Natural killer cell (primary cell): Measurements from ENCODE around the gene ERVH48-1. TPM values are rescaled to one million over a fixed set of nuclear protein-coding genes. Genes with fewer than 3 reads are reported as not detected.
A peak's percentile ranks its signal among the peaks of the same experiment; 100 is the strongest.
"Not testable (repeated sequence)": the region's sequence is repeated elsewhere in the genome, so short reads cannot be mapped to it uniquely, and the experiment has no call there.

Experiments used
- ATAC-seq, 3 donors: fragments of 150-1000 bp in 2 of 3; fragments of 200-7000 bp in 1 of 3; cut with Tn5 transposase; 1 replicate in 1 of 3; 2 replicates in 2 of 3; pipeline ENCODE4 v1.10.0; 2021; ENCODE audit warnings: mild to moderate bottlenecking in 2 of 3, moderate library complexity in 2 of 3
- DNase-seq, 2 donors: peaks; one replicate each; pipeline versions ENCODE4 v3.0.0 to v3.0.0-alpha.2; 2013 to 2021; ENCODE audit warnings: mixed read lengths in 1 of 2
- H3K27ac ChIP-seq: one replicate; pipeline ENCODE4 v1.5.1; 2013; ENCODE audit warnings: mild to moderate bottlenecking, low read length
- H3K27me3 ChIP-seq: one replicate; pipeline ENCODE4 v1.6.1; 2013; ENCODE audit warnings: low read length; ENCODE audit not compliant: control insufficient read depth, insufficient read depth
- H3K36me3 ChIP-seq: one replicate; pipeline ENCODE4 v1.6.1; 2013; ENCODE audit warnings: low read length; ENCODE audit not compliant: control insufficient read depth, insufficient read depth
- H3K4me1 ChIP-seq: one replicate; pipeline ENCODE4 v1.6.1; 2013; ENCODE audit warnings: low read length; ENCODE audit not compliant: control insufficient read depth, insufficient read depth
- H3K4me3 ChIP-seq: one replicate; pipeline ENCODE4 v1.5.1; 2013; ENCODE audit warnings: low read length
- H3K9me3 ChIP-seq: one replicate; pipeline ENCODE4 v1.6.1; 2013; ENCODE audit warnings: low read length; ENCODE audit not compliant: control insufficient read depth, insufficient read depth
- H3K27ac Mint-ChIP-seq, 2 donors: one replicate each; pipeline ENCODE4 v1.8.0; 2022; ENCODE audit warnings: mild to moderate bottlenecking in 2 of 2, mixed read lengths in 2 of 2, moderate library complexity in 1 of 2
- H3K27me3 Mint-ChIP-seq, 2 donors: one replicate each; pipeline ENCODE4 v1.8.0; 2022; ENCODE audit warnings: low read depth in 2 of 2, mixed read lengths in 2 of 2
- H3K36me3 Mint-ChIP-seq: one replicate; pipeline ENCODE4 v1.8.0; 2022; ENCODE audit warnings: mixed read lengths
- H3K4me1 Mint-ChIP-seq, 2 donors: one replicate each; pipeline ENCODE4 v1.8.0; 2022; ENCODE audit warnings: mixed read lengths in 2 of 2
- H3K4me3 Mint-ChIP-seq: one replicate; pipeline ENCODE4 v1.8.0; 2022; ENCODE audit warnings: mild to moderate bottlenecking, moderate library complexity, mixed read lengths
- H3K9me3 Mint-ChIP-seq, 2 donors: one replicate each; pipeline ENCODE4 v1.8.0; 2022; ENCODE audit warnings: mixed read lengths in 2 of 2
- WGBS: methylation state at CpG from one replicate; pipeline ENCODE4 v1.1.7; 2013; ENCODE audit warnings: missing lambda C conversion rate; ENCODE audit not compliant: insufficient coverage; 5-methylcytosine and 5-hydroxymethylcytosine counted together
- intact Hi-C: fragments of 100-400 bp; cut with micrococcal nuclease; formaldehyde crosslinking; loops from one replicate; pipeline ENCODE4 v1.14.2; 2022
- total RNA-seq, 4 donors: library from RNA; stranded (reverse); fragments of 120-200 nt in 1 of 4; gene quantifications; one replicate each; pipeline versions ENCODE4 v1.2.3 to v1.2.4, GENCODE V29; 2013 to 2022
- TF ChIP-seq, protein P1 (sequence below): fragments of 200-600 bp; IDR thresholded peaks from one replicate; pipeline ENCODE4 v1.8.0; 2022; ENCODE audit warnings: antibody characterized with exemption

ERVH48-1 gene
- total RNA-seq, 3 donors from 2014 or later (not counting 1 experiment from before 2014, with no cell fraction given) = not detected

DNA sequence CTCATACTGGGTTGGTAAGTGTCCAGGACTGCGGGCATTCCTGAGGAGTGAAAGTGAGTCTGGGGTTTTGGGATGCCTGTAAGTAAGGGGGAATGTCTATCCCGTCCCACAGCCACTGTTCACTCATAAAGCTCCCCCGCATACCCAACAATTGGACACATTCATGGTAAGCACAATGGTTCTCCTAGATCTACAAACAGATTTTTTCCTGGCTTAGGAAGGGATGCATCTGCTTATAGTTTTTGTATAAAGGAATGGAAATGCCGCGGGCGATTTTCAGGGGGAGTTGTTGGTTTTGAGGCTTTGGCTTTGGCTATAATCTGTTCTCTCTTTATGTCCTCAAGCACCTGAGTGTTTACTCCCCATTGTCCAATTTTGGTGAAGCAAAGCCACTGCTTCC is 7.1 kb downstream of the ERVH48-1 start:
- DNase-seq (no peak), ATAC-seq (no peak)
- intact Hi-C loops = no loop called here
- TF ChIP-seq, protein P1, sequence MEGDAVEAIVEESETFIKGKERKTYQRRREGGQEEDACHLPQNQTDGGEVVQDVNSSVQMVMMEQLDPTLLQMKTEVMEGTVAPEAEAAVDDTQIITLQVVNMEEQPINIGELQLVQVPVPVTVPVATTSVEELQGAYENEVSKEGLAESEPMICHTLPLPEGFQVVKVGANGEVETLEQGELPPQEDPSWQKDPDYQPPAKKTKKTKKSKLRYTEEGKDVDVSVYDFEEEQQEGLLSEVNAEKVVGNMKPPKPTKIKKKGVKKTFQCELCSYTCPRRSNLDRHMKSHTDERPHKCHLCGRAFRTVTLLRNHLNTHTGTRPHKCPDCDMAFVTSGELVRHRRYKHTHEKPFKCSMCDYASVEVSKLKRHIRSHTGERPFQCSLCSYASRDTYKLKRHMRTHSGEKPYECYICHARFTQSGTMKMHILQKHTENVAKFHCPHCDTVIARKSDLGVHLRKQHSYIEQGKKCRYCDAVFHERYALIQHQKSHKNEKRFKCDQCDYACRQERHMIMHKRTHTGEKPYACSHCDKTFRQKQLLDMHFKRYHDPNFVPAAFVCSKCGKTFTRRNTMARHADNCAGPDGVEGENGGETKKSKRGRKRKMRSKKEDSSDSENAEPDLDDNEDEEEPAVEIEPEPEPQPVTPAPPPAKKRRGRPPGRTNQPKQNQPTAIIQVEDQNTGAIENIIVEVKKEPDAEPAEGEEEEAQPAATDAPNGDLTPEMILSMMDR = no peak
- H3K36me3 Mint-ChIP-seq = no peaks in the 10 kb centered on the region
- Histone ChIP-seq H3K27ac (no peak overlapping the region), H3K4me1 (no peaks in the 10 kb centered on the region), H3K27me3 (no peaks in the 10 kb centered on the region), H3K36me3 (no peaks in the 10 kb centered on the region), H3K9me3 (no peaks in the 10 kb centered on the region), H3K4me3 (no peak overlapping the region)
- H3K27me3 Mint-ChIP-seq = no peaks in the 10 kb centered on the region
- 95% methylated on average over 3 of the region's 6 CpGs for WGBS
- no peak overlapping the region for H3K27ac Mint-ChIP-seq
- H3K9me3 Mint-ChIP-seq = no peaks in the 10 kb centered on the region
- H3K4me1 Mint-ChIP-seq = peaks cover under 1 to 3% of the 10 kb centered on the region in 2 donors
- no peak overlapping the region for H3K4me3 Mint-ChIP-seq

DNA sequence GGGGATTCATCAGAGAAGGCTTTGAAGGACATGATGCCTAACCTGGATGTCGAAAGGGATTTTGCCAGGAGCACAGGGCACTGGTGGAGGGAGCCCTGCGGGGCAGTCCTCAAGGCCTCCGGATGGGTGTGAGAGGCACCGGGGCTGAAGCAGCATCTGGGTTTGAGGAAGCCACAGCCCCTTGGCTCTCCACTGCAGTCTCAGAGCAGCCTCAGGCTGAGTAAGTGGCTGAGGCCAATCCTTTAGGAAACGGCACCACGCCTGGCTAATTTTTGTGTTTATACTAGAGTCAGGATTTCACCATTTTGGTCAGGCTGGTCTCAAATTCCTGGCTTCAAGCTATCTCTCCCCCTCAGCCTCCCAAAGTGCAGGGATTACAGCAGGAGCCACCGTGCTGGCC is 12.0 kb downstream of the ERVH48-1 start:
- Histone ChIP-seq H3K4me3 (no peak overlapping the region), H3K9me3 (no peaks in the 10 kb centered on the region), H3K27me3 (no peaks in the 10 kb centered on the region), H3K4me1 (no peaks in the 10 kb centered on the region), H3K27ac (no peak overlapping the region), H3K36me3 (peaks cover 28% of the 10 kb centered on the region)
- Mint-ChIP-seq H3K4me3 (no peak overlapping the region), H3K9me3 (no peaks in the 10 kb centered on the region), H3K27ac (peak overlapping the region in 1 of 2 donors; percentile 45), H3K27me3 (no peaks in the 10 kb centered on the region), H3K36me3 (no peaks in the 10 kb centered on the region), H3K4me1 (no peaks in the 10 kb centered on the region)
- intact Hi-C loops = no loop called here
- WGBS = 68% methylated on average over 7 of the region's 7 CpGs
- TF ChIP-seq, protein P1 = no peak
- no peak for ATAC-seq
- DNase-seq = no peak

DNA sequence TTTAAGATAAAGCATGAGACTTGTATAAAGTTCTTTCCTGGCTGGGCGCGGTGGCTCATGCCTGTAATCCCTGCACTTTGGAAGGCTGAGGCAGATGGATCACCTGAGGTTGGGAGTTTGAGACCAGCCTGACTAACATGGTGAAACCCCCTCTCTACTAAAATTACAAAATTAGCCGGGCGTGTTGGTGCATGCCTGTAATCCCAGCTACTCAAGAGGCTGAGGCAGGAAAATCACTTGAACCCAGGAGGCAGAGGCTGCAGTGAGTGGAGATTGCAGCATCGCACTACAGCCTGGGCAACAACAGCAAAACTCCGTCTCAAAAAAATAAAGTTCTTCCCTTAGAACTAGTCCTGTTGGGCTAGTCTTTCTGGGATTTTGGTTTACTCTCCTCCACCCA is 13.5 kb downstream of the ERVH48-1 start:
- H3K36me3 Mint-ChIP-seq, intact Hi-C loops, ATAC-seq, DNase-seq, H3K4me1 ChIP-seq, H3K4me1 Mint-ChIP-seq, H3K9me3 ChIP-seq, H3K27ac ChIP-seq, H3K9me3 Mint-ChIP-seq, H3K4me3 ChIP-seq, H3K27me3 Mint-ChIP-seq, H3K27ac Mint-ChIP-seq, H3K27me3 ChIP-seq, H3K4me3 Mint-ChIP-seq: not testable (repeated sequence)
- 99% methylated on average over 6 of the region's 6 CpGs for WGBS
- peaks cover 28% of the 10 kb centered on the region for H3K36me3 ChIP-seq

DNA sequence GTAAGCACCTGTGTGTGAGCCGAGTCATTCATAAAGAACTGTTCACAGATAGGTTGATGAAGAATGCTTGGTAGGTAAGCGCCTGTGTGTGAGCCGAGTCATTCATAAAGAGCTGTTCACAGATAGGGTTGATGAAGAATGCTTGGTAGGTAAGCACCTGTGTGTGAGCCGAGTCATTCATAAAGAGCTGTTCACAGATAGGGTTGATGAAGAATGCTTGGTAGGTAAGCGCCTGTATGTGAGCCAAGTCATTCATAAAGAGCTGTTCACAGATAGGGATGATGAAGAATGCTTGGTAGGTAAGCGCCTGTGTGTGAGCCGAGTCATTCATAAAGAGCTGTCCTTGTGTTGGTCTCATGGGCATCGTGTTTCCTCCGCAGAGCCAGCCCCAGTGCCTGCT is 16.9 kb downstream of the ERVH48-1 start:
- H3K9me3 ChIP-seq, intact Hi-C loops, H3K4me3 ChIP-seq, H3K27ac ChIP-seq, H3K4me1 Mint-ChIP-seq, H3K4me3 Mint-ChIP-seq, H3K9me3 Mint-ChIP-seq, H3K36me3 Mint-ChIP-seq, H3K27me3 ChIP-seq, H3K27ac Mint-ChIP-seq, H3K27me3 Mint-ChIP-seq, ATAC-seq, DNase-seq, H3K4me1 ChIP-seq: not testable (repeated sequence)
- 96% methylated on average over 9 of the region's 9 CpGs for WGBS
- H3K36me3 ChIP-seq = peaks cover 47% of the 10 kb centered on the region

DNA sequence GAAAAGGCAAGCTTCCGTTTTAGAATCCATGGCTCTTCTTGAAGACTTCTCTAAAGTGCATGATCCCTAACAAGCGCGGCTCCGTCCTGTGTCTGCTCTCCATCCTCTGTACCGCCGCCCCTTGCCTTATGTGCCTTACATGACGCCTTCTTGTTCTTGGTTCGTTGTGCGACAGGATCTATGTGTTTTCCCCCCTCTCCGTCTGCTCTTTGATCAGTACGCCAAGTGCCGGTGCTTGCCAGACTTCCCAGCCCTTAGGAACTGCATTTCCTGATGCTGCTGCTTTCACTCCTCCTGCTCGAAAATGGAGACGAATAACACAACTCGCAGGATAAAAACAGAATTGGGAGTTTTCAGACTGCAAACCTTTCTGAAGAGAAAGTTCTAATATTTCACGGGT is 19.2 kb downstream of the ERVH48-1 start:
- no peak for DNase-seq
- intact Hi-C loops = no loop called here
- Mint-ChIP-seq H3K36me3 (peaks cover 6% of the 10 kb centered on the region), H3K27me3 (no peaks in the 10 kb centered on the region), H3K4me1 (peaks cover 0 to 5% of the 10 kb centered on the region in 2 donors), H3K27ac (peak overlapping the region in 1 of 2 donors; percentile 51), H3K9me3 (no peaks in the 10 kb centered on the region), H3K4me3 (no peak overlapping the region)
- no peaks in the 10 kb centered on the region for H3K9me3 ChIP-seq
- H3K4me1 ChIP-seq = no peaks in the 10 kb centered on the region
- ATAC-seq = no peak
- 97% methylated on average over 16 of the region's 16 CpGs for WGBS
- H3K27me3 ChIP-seq = no peaks in the 10 kb centered on the region
- no peak overlapping the region for H3K4me3 ChIP-seq
- no peak overlapping the region for H3K27ac ChIP-seq
- TF ChIP-seq, protein P1 = no peak
- H3K36me3 ChIP-seq = peaks cover 55% of the 10 kb centered on the region
